GM18868 (cell line): ENCODE measurements around the gene PKMYT1.

Experiments used
- ATAC-seq: cut with Tn5 transposase; IDR thresholded peaks from one replicate; pipeline ENCODE4 v1.9.1; 2021; ENCODE audit warnings: mild to moderate bottlenecking, moderate library complexity; ENCODE audit not compliant: unreplicated experiment

Gene PKMYT1

DNA sequence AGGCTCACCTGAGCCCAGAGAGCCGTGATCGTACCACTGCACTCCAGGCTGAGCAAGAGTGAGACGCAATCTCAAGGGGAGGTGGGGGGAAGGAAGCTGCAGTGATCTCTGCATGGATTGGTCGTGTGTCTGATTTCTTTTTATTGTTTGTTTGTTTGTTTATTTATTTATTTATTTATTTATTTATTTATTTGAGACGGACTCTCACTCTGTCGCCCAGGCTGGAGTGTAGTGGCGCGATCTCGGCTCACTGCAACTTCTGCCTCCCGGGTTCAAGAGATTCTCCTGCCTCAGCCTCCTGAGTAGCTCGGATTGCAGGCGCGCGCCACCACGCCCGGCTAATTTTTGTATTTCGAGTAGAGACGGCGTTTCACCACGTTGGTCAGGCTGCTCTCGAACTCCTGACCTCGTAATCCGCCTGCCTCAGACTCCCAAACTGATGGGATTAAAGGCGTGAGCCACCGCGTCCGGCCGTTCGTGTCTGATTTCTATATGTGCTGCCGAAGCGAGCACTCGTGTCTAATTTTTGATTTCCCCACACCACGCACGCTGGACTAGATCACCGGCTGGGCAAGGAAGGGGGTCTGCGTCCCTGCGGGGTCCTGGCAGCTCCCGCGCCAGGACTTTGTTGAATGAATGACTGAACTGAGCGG lies 39.5 kb upstream of the PKMYT1 start:
- ATAC-seq, result no peak

DNA sequence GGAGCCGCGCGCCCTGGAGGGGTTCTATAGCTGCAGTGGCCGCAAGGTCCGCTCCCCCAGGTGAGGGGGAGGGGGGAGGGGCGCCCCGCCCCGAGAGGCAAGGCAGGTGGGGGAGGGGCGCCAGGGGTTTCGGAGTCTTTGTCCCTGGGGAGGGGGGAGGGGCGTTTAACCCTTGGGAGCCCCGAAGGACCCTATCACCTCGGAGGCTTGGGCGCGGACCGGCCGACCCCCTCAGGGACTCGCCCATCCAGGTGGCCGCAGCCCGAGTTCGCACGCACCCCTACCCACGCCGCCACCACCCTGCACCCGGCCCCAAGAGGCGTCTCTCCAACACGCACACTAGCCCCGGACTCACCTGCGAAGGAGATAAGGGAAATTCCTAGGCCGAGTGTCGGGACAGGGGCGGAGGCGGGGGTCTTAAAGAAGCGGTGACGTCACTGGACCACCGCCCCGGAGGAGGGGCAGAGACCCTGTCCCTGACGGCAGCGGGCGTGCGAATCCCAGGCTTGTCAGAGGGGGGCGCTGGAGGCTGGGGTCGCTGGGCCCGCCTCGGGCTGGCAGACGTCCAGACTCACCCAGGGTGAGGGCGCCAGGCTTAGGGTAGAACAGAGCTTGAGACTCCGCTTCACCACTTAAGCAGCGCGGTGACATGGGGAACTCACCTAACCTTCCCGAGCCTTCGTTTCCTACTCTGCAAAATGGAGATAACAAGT lies 37.7 kb upstream of the PKMYT1 start, which contains the start of gene CLDN6:
CLDN6 (minus strand) TSS at position 390 of the 713 bp plus-strand sequence. CDS start 2,162 bp downstream, outside the sequence.
- ATAC-seq, result no peak

DNA sequence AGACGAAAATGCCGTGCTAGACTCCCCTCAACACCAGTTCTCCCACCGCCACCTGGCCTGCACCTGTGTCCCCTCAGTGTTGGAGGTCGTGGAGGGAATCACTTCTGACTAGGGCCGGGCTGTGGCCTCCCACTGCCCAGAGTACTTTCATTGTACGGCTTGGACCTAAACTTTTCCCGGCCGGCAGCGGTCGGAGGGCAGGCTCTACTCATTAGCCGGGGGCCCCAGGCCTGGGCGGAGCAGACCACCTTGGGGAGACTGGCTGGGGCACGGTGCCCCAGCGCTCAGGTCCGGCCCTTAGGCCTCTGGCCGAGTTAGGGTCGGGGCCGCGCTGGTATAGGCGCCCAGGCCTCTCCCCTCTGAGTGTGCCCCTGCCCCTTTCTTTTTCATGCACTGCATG lies 37.1 kb upstream of the PKMYT1 start:
- no peak for ATAC-seq

DNA sequence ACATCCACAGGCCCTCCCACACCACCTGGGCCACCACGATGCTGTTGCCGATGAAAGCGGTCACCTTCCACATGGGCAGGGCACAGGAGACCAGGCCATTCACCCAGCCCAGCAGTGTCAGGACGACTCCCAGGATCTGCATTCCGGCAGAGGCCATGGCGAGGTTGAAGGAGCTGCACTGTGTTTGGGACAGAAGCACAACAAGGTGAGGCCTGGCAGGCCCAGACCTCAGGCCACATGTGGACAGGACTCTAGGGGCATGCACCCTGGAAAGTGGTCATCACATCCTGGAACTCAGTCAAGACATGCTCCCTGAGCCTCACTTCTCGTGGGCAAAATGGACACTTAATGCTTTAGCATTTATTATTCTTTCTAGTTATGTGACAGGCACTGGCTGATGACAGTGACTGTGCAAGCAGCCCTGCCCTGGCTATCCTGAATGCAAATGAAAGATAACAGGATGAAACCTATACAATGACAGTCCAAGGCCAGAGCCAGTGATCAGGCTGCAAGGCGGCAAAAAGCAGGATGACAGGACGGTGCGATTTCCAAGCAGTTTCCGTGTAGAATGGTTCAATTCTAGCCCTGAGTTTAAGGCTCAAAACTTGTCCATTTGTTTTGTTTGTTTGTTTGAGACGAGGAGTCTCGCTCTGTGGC lies 35.7 kb upstream of the PKMYT1 start:
- no peak for ATAC-seq

DNA sequence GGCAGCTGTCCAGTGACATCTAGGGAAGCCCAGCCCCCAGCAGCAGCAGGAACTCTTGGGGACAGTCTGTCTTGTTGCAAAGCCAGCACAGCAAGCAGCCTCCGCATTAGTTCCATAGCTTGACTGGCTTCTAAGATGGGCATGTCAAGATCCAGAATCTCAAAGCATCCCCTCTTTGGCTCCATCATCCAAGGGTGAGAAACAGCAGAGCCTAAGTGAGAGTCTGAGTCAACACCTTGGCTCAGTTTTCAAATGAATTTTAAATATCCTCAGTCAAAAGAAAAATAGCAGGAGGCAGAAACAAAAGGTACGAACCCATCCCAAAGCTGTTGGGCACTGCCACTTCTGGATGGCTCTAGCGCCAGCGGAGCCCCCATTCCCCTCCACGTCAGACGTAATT lies 34.7 kb upstream of the PKMYT1 start:
- no peak for ATAC-seq

DNA sequence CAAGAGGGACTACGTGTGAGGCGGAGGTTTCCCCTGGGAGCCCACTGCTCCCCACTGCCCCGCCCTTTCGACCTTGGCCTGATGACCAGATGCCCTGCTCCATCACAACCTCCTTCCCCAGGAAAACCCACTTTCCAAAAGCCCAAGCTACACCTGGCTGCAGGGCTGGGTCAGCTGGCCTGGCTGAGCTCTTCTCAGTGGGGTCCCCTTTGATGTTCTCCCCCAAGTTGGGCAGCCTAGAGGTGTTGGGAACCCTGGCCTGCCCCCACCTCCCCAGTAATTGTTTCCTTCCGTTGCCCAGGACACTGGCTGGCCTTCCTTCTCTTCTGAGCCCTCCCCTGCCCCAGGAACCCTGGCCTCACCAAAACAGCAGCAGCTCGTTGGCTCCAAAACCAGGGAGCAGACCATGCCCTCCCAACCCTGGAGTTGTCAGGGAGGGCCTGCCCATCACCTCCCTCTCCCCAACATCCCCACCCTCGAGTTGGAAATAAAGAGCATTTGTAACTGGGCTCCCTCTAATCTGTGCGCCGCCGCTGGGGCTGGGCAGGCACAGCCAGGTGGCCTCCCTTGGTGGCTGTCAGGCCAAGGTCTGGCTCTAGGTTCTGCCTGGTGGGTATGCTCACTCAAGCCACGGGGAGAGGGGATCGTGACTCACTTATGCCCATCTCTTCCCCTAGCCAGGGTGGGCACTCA lies 33.9 kb upstream of the PKMYT1 start:
- no peak for ATAC-seq

DNA sequence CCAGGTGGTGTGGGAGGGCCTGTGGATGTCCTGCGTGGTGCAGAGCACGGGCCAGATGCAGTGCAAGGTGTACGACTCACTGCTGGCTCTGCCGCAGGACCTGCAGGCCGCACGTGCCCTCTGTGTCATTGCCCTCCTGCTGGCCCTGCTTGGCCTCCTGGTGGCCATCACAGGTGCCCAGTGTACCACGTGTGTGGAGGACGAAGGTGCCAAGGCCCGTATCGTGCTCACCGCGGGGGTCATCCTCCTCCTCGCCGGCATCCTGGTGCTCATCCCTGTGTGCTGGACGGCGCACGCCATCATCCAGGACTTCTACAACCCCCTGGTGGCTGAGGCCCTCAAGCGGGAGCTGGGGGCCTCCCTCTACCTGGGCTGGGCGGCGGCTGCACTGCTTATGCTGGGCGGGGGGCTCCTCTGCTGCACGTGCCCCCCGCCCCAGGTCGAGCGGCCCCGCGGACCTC lies 33.3 kb upstream of the PKMYT1 start:
- ATAC-seq, result no peak

DNA sequence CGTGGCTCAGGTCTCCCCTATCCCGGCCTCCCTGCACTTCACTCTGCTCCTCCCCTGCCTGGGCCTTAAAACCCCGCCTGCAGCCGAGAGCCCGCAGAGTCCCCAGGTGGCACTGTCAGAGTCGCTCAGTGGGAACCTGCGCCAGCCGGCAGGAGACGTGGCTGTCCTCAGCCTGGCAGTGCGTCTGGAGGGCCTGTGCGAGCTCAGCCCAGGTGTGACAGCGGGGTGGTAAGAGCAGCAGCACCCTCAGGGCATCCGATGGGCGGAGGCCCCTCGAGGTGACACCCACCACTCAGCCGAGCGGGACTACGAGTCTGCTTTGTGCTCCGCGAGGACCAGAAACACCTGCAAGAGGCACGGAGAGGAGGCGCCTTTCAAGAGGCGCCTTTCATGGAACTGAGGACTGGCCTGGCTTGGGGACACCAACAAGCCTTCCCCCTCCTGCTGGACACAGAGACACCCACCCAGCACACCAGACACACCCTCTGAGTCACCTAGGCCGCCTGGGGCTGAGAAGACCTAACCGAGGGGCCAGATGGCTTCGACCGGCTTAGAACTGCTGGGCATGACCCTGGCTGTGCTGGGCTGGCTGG lies 32.7 kb upstream of the PKMYT1 start, which contains the start of gene CLDN9:
CLDN9 (plus strand) TSS at position 96 of the 593 bp plus-strand sequence; CDS start at position 536, 440 bp downstream.
- no peak for ATAC-seq

DNA sequence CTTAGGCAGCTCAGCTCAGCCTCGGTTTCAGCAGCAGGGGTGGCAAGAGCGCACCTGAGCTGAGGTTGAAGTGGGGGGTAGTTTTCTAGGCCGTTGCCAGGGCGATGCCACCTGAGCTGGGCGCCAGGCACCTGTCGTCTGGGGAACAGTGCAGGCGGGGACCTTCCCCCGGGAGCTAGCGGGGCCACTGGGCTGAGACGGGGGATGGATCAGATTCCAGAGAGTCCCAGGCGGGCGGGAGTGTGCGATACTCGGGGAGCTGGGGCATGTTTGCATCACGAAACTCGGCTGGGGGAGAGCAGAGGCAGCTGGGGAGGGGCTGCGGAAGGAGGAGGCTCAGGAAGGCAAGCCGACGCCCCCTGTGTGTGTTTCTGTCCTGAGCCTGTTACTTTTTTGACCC lies 32.0 kb upstream of the PKMYT1 start:
- ATAC-seq, result no peak

DNA sequence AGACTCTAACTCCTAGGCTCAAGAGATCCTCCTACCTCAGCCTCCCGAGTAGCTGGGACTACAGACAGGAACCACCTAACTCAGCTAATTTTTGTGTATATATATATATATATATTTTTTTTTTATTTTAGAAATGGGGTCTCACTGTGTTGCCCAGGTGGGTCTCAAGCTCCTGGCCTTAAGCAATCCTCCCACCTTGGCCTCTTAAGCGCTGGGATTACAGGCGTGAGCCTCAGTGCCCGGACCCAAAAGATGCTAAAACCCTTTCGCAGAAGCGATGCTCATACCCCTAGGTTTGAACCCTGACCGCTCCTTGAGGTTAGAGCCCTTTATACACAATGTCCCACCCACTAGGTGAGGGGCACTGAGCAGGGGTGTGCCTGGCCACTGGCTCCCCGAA lies 30.3 kb upstream of the PKMYT1 start:
- no peak for ATAC-seq

DNA sequence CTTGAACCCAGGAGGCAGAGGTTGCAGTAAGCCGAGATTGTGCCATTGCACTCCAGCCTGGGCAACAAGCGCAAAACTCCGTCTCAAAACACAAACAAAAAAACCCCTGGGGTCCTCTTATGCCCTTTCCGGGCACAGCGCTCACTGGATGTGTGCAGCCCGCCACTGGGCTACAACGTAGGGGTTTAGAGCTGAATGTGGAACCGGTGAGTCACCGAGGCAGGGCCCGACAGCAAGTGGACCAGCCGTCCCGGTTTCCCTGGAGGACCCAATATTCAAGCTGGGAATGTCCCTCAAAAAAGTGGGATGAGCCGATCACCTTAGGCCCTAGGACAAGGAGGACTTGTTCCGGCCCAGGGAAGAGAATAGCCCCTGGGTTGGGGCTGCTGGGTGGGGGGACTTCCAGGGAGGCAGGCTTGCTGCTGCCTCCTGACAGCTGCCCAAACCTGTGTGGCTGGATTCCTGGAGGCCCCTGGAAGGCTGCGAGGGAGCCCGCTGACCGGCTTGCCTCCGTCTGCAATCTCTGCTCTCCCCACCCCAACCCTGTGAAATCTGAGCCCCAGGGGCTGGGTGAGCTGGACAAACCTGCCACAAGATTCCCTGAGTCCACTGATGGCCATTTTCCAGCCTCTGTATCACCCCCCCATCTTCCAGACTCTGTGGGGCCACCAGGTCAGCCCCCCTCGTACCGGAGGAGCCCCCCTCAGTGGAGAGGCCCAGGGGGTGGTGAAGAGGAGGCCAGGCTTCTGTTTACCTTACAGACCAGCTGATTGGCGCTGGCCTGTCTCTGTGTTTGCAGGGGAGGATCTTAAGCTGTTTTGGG lies 29.5 kb upstream of the PKMYT1 start:
- ATAC-seq, result no peak

DNA sequence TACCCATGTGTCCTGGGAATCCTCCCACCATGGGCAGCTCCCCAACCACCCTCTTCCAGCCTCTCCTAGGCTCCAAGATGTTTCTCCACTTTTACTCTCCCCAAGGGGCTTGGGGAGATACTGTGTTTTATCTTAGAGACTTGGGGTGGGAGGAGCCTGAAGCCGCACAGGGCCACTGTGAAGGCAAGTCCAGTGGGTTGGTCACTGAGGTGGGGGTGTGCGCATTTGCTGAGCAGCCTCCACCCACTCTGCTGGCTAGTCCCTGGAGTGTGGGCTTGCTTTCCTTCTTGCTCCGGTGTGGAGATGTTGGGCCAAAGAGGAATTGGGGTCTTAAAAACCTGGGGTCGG lies 28.4 kb upstream of the PKMYT1 start:
- ATAC-seq, result no peak

DNA sequence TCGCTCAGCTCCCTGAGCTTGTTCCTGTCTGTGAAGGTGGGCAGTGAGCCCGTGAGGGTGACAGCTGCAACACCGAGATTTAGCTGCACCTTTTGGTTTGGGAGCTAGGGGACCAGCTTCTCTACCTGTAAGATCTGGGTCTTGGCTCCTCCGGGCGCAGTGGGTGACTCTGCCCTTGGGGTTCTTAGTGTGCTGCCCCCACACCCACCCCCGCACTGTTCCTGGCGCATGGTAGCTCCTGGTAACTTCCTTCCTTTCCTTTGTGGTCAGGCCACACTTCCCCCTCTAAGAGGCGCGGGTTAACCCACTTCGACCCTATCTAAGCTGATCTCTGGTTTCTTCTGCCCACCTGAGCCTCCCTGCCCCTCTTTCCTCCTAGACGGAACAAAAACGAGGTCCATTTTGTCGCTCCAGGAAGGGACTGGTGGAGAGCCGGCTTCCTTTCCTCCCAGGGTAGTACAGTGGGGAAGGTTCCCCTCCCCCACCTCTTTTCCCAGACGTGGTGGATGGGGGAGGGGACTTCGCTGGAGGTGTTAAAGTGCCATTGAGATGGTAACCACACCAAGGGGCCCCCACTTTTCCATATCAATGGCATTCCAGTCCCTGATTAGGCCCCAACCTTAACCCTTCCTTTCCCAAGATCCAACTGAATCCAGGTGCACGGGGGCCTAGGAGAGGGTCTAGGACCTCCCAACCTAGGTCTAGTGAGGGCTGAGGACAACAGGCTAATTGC lies 27.9 kb upstream of the PKMYT1 start:
- ATAC-seq, result no peak

DNA sequence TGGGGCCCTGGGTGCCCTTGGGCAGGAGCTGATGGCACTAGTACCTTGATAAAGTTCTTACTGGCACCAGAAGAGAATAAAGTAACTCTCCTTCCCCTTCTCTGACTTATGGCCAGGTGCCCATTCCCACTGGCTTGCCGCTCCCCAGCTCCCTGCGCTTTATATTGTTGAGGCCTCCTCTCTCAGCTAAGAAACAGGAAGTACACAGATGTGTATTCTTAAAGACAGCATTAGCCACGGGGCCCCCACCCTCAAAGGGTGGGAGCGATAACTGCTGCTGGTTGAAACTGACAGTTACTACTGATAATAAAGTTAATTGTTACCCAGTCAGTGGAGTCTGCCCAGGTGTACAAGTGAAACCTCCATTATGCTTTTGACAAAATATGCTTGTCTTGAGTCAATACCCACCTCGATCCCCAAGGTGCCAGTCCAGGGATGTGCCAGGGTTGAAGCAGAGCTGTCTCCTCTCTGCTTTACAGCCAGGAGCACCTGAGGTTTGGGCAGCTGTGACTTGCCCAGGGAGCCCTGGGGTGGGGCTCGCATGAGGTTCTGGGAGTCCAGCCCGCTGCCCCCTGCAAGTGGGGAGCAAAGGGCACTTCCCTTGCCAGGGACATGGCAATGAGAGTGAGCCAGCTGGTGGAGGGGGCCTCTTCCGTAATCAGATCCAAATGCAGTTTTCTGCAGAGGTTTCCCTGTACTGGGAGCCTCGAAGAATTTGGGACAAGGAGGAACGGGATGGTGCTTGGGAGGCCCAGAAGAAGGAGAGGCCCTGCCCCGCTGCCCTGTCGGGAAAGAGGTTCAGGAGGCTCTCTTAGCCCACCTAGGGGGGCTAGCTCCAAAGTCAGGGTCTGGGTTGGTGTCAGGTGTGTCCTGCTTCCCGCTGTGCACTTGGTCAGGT lies 27.1 kb upstream of the PKMYT1 start:
- no peak for ATAC-seq

DNA sequence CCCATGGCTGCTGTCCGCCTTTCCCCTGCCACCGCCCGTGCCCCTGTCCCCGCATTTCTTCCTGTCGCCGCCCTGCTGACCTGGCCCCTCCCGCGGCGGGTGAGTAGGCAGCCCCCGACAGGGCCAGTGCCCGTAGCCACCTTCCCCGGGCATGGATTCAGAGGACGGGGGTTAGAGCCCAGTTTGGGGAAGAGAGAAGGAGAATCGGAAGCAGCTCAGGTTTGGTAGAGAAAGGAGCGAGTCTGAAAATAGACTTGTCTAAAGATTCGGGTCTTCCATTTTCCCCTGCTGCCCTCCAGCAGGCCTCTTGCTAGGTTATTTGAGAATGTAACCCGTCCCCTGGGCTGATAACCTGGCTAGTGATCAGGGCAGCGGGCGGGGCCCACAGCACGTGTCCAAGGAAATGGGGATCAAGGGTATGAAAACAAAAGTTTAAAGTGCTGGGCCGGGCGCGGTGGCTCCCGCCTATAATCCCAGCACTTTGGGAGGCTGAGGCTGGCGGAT lies 24.6 kb upstream of the PKMYT1 start:
- no peak for ATAC-seq

DNA sequence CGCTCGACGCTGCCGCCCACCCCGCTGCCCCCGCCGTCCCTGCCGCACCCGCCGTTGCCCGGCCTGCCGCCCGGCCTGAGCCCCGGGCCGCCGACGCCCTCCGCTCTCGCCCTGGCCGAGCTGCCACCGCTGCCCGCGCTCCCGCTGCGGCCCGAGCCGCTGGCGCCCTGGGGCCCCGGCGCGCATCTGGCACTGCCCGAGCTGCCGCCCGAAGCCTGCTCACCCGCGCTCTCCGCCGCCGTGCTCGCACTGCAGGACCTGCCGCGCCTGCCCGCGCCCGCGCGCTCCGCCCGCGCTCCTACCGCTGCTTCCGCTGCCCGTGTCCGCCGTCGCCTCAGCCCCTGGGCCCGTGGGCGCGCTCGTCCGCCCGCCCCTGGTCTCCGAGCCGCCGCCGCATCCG lies 24.1 kb upstream of the PKMYT1 start:
- ATAC-seq, result peak; percentile 4

DNA sequence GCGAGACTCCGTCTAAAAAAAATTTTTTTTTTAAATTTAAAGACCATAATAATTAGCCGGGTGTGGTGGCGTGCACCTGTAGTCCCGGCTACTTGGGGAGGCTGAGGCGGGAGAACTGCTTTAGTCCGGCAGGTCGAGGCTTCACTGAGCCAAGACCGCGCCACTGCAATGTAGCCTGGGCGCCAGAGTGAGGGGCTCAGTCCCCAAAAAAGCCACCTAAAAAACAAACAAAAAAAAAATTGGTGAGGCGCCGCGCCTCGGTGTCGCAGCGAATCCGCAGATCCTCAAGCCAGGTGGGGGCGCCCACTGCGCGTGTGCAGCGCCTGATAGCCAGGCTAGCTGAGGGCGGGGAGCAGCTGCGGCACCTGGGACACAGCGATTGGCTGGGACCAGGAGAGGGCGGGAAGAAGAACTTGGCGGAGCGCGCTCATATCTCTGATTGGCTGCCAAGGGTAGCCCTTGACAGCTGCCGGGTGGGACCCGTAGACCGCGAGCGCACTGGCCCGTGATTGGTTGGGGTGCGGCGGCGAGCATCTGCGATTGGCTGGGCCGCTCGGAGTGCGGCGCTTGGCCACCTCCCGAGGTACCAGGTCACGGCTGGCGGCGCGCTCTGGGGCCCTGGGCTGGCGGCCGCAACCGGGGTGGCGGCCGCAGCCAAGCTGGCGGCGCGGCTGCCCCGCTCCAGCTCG lies 23.5 kb upstream of the PKMYT1 start:
- ATAC-seq, result peak; percentile 97

DNA sequence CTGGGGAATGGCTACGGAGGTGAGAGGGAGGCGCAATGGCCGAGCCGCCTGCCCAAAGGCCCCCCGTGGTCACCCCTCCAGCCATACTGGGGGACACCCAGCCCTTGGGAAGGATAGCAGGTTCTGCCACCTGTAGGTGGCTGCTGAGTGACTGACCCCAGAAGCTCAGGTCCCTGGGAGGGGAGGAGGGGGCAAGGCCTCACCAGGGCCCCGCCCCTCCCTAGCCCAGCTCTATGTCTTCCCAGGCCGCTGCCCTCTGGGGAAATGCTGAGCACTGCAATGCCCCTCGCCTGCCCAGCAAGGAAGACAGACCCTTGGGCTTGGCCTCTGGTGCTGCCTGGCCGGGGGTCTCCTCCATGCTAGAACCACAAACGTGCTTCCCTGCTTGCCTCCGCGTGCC lies 21.1 kb upstream of the PKMYT1 start:
- no peak for ATAC-seq
